NCI-H226 (cell line): ENCODE data around the gene CNPY3.

Experiments
- DNase-seq: peaks from one replicate; pipeline ENCODE4 v3.0.0-alpha.2; 2015

The CNPY3 gene

GRCh38 chr6:42961020-42961470, 31.8 kb downstream of the CNPY3 start:
- DNase-seq: peak; percentile 2

GRCh38 chr6:42962096-42962495, 32.8 kb downstream of the CNPY3 start:
- no peak for DNase-seq

- DNase-seq: no peak
Measured at GRCh38 chr6:42962502-42963178, 33.4 kb downstream of the CNPY3 start.

- no peak for DNase-seq
Measured at GRCh38 chr6:42963179-42963854, 34.0 kb downstream of the CNPY3 start.

GRCh38 chr6:42963855-42964605, 34.8 kb downstream of the CNPY3 start:
- DNase-seq: peak; percentile 53

- no peak for DNase-seq
Measured at GRCh38 chr6:42966571-42966970, 37.3 kb downstream of the CNPY3 start.

GRCh38 chr6:42967228-42967627, 37.9 kb downstream of the CNPY3 start:
- no peak for DNase-seq

- DNase-seq: no peak
Measured at GRCh38 chr6:42968126-42968701, 38.9 kb downstream of the CNPY3 start.

GRCh38 chr6:42968783-42969182, 39.5 kb downstream of the CNPY3 start:
- no peak for DNase-seq

- no peak for DNase-seq
Measured at GRCh38 chr6:42969431-42969830, 40.2 kb downstream of the CNPY3 start.

GRCh38 chr6:42969934-42970333, 40.7 kb downstream of the CNPY3 start:
- DNase-seq: no peak

- DNase-seq: peak; percentile 11
Measured at GRCh38 chr6:42970871-42971612, 41.8 kb downstream of the CNPY3 start.

GRCh38 chr6:42971746-42972327, 42.6 kb downstream of the CNPY3 start:
- no peak for DNase-seq

GRCh38 chr6:42973926-42974325, 44.6 kb downstream of the CNPY3 start:
- no peak for DNase-seq

- no peak for DNase-seq
Measured at GRCh38 chr6:42974919-42975505, 45.7 kb downstream of the CNPY3 start.

- DNase-seq: no peak
Measured at GRCh38 chr6:42978487-42978838, 49.2 kb downstream of the CNPY3 start.

GRCh38 chr6:42978839-42979522, 49.7 kb downstream of the CNPY3 start, which contains the start of gene PEX6:
TSS of gene PEX6 (minus strand) at chr6:42979181. CDS start at chr6:42979150, 31 bp downstream.
- DNase-seq: peak; percentile 70

- peak; percentile 5 for DNase-seq
Measured at GRCh38 chr6:42979523-42980177, 50.4 kb downstream of the CNPY3 start.

GRCh38 chr6:42981836-42982235, 52.6 kb downstream of the CNPY3 start:
- no peak for DNase-seq
